OCI-LY3 (cell line): ENCODE results near the gene ZNF423.

Experiments
- H2AFZ ChIP-seq: fragments of 200-600, 300-600 bp; shearing (Covaris generic); 2 replicates; pipeline ENCODE4 v1.6.0; 2014; ENCODE audit warnings: antibody characterized with exemption, low read depth, low read length
- H3K27ac ChIP-seq: fragments of 200-600, 300-600 bp; sonication (generic); 2 replicates; pipeline ENCODE4 v1.5.1; 2014; ENCODE audit warnings: mild to moderate bottlenecking, low read length, moderate library complexity, mixed read lengths
- H3K27me3 ChIP-seq: fragments of 200-600, 300-600 bp; sonication (generic); 2 replicates; pipeline ENCODE4 v1.6.1; 2014; ENCODE audit warnings: low read depth, low read length, mixed read lengths
- H3K36me3 ChIP-seq: fragments of 200-600, 300-600 bp; sonication (generic); replicated peaks from 2 replicates; pipeline ENCODE3; 2014; ENCODE audit warnings: low read depth, low read length, mixed read lengths
- H3K4me1 ChIP-seq: fragments of 300-600, 200-600 bp; sonication (generic); 2 replicates; pipeline ENCODE4 v1.6.1; 2014; ENCODE audit warnings: low read length, mixed read lengths
- H3K4me2 ChIP-seq: fragments of 200-600, 300-600 bp; sonication (generic); 2 replicates; pipeline ENCODE4 v1.6.1; 2014; ENCODE audit warnings: low read length, mixed read lengths
- H3K4me3 ChIP-seq: fragments of 300-600, 200-600 bp; sonication (generic); 2 replicates; pipeline ENCODE4 v1.5.1; 2014; ENCODE audit warnings: antibody characterized with exemption, mild to moderate bottlenecking, low read length, moderate library complexity
- H3K79me2 ChIP-seq: fragments of 300-600, 200-600 bp; shearing (Covaris generic); 2 replicates; pipeline ENCODE4 v1.6.1; 2014; ENCODE audit warnings: mild to moderate bottlenecking, low read length, mixed read lengths
- H3K9ac ChIP-seq: fragments of 300-600, 200-600 bp; shearing (Covaris generic); 2 replicates; pipeline ENCODE4 v1.6.0; 2014; ENCODE audit warnings: mild to moderate bottlenecking, low read length, moderate library complexity
- H3K9me3 ChIP-seq: fragments of 200-600, 300-600 bp; shearing (Covaris generic); 2 replicates; pipeline ENCODE4 v1.6.1; 2014; ENCODE audit warnings: low read length, mixed read lengths; ENCODE audit not compliant: insufficient read depth
- H4K20me1 ChIP-seq: fragments of 200-600, 300-600 bp; sonication (generic); 2 replicates; pipeline ENCODE4 v1.6.1; 2016; ENCODE audit warnings: low read length, mixed read lengths; ENCODE audit not compliant: insufficient read depth
- CTCF ChIP-seq: fragments of 200-600, 300-600 bp; sonication (generic); IDR thresholded peaks from 2 replicates; pipeline ENCODE4 v1.5.1; 2014; ENCODE audit warnings: antibody characterized with exemption, low read length, low read depth
- EZH2phosphoT487 ChIP-seq: fragments of 200-600 bp; shearing (Covaris generic); IDR thresholded peaks from 2 replicates; pipeline ENCODE4 v1.6.1; 2018; ENCODE audit warnings: antibody characterized with exemption, mixed run types, low read depth

Gene ZNF423

GRCh38 chr16:49597796-49598195 lies 258.1 kb downstream of the ZNF423 start:
- Histone ChIP-seq H3K36me3 (no peaks in the 10 kb centered on the region), H3K27me3 (peaks cover 61% of the 10 kb centered on the region), H3K4me3 (no peak overlapping the region), H3K9ac (no peak overlapping the region), H3K4me1 (no peaks in the 10 kb centered on the region), H3K79me2 (no peaks in the 10 kb centered on the region), H3K27ac (no peak overlapping the region), H4K20me1 (no peaks in the 10 kb centered on the region), H3K4me2 (no peak overlapping the region), H3K9me3 (no peaks in the 10 kb centered on the region), H2AFZ (no peak overlapping the region)
- TF ChIP-seq CTCF (no peak), EZH2phosphoT487 (no peak)

GRCh38 chr16:49596648-49597291 lies 259.1 kb downstream of the ZNF423 start:
- Histone ChIP-seq H3K36me3 (no peaks in the 10 kb centered on the region), H3K4me2 (no peak overlapping the region), H3K79me2 (no peaks in the 10 kb centered on the region), H3K4me3 (no peak overlapping the region), H3K9ac (no peak overlapping the region), H3K4me1 (no peaks in the 10 kb centered on the region), H3K9me3 (no peaks in the 10 kb centered on the region), H4K20me1 (no peaks in the 10 kb centered on the region), H3K27me3 (peaks cover 56% of the 10 kb centered on the region), H2AFZ (no peak overlapping the region), H3K27ac (no peak overlapping the region)
- no peak for TF ChIP-seq EZH2phosphoT487

- Histone ChIP-seq H3K4me3 (no peak overlapping the region), H3K27ac (no peak overlapping the region), H3K27me3 (peaks cover 55% of the 10 kb centered on the region), H3K4me2 (no peak overlapping the region), H3K79me2 (no peaks in the 10 kb centered on the region), H3K4me1 (no peaks in the 10 kb centered on the region), H3K9ac (no peak overlapping the region), H2AFZ (no peak overlapping the region), H4K20me1 (no peaks in the 10 kb centered on the region), H3K36me3 (no peaks in the 10 kb centered on the region), H3K9me3 (no peaks in the 10 kb centered on the region)
- TF ChIP-seq CTCF (no peak), EZH2phosphoT487 (no peak)
Measured at GRCh38 chr16:49596068-49596467, 259.8 kb downstream of the ZNF423 start.

GRCh38 chr16:49594685-49595498 lies 261.0 kb downstream of the ZNF423 start:
- H2AFZ ChIP-seq = no peak overlapping the region
- no peak overlapping the region for H3K27ac ChIP-seq
- H3K4me3 ChIP-seq = no peak overlapping the region

More at GRCh38 chr16:49594685-49595498, 261.0 kb downstream of the ZNF423 start:
- H3K4me1 ChIP-seq = no peaks in the 10 kb centered on the region
- no peak overlapping the region for H3K4me2 ChIP-seq
- H3K27me3 ChIP-seq = peaks cover 55% of the 10 kb centered on the region
- no peaks in the 10 kb centered on the region for H3K9me3 ChIP-seq
- no peak overlapping the region for H3K9ac ChIP-seq
- no peaks in the 10 kb centered on the region for H3K36me3 ChIP-seq
- no peak for TF ChIP-seq CTCF
- no peak for TF ChIP-seq EZH2phosphoT487
- H4K20me1 ChIP-seq = no peaks in the 10 kb centered on the region
- H3K79me2 ChIP-seq = no peaks in the 10 kb centered on the region
